Measurements from ENCODE around the gene SEMA3F.

Gene SEMA3F

GRCh38 chr3:50184242-50184978 is 29.3 kb downstream of the SEMA3F start:
- no peaks in the 10 kb centered on the region for H3K4me1 Mint-ChIP-seq
- no peak overlapping the region for H3K4me3 Mint-ChIP-seq
- ATAC-seq: no peak
- no peaks in the 10 kb centered on the region for H3K36me3 Mint-ChIP-seq
- no peaks in the 10 kb centered on the region for H3K9me3 Mint-ChIP-seq
- peaks cover 18% of the 10 kb centered on the region for H3K27me3 Mint-ChIP-seq
- H3K27ac Mint-ChIP-seq: no peak overlapping the region

DNA sequence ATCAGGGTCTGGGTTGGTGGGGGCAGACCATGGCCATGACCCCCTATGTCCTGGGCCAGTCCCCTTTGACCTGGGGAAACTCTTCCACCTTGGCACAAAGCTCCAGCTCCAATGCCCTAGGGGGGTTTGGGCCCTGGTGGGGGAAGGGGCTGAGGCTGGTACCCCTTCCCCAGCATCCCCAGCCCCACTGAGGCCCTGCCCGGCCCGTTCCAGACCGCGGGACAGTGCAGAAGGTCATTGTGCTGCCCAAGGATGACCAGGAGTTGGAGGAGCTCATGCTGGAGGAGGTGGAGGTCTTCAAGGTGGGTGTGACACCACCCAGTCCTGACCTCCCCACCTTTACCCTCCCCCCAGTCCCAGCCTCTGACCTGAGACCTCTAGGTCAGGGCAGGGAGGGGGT is 30.1 kb downstream of the SEMA3F start:
- H3K27ac Mint-ChIP-seq: no peak overlapping the region
- H3K4me1 Mint-ChIP-seq: no peaks in the 10 kb centered on the region

DNA sequence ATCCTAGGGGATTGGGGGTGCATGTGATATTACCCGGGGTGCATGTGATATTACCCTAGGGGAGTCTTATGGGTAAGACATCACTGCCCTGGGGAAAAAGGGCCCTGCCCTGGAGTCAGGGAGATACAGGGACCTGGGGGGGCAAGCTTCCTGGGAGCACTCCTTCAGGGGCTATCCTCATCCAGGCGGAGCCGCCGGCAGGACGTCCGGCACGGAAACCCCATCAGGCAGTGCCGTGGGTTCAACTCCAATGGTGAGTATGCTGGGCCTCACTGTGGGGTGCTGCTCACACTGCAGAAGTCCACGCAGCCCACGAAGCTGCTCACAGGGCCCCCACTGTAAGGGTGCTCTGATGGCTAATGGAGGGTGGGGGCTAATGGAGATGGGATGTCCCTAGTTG is 31.0 kb downstream of the SEMA3F start:
- Mint-ChIP-seq H3K4me1 (peaks cover 3% of the 10 kb centered on the region), H3K27ac (no peak overlapping the region), H3K9me3 (no peaks in the 10 kb centered on the region), H3K27me3 (peaks cover 18% of the 10 kb centered on the region), H3K4me3 (no peak overlapping the region), H3K36me3 (no peaks in the 10 kb centered on the region)
- no peak for ATAC-seq

More for the DNA sequence above, 30.1 kb downstream of the SEMA3F start:
- H3K4me3 Mint-ChIP-seq: no peak overlapping the region
- no peak for ATAC-seq
- H3K27me3 Mint-ChIP-seq: peaks cover 18% of the 10 kb centered on the region
- H3K9me3 Mint-ChIP-seq: no peaks in the 10 kb centered on the region
- no peaks in the 10 kb centered on the region for H3K36me3 Mint-ChIP-seq

GRCh38 chr3:50187750-50188149 is 32.6 kb downstream of the SEMA3F start:
- Mint-ChIP-seq H3K9me3 (no peaks in the 10 kb centered on the region), H3K27me3 (peaks cover 18% of the 10 kb centered on the region), H3K27ac (no peak overlapping the region), H3K4me3 (no peak overlapping the region), H3K36me3 (no peaks in the 10 kb centered on the region), H3K4me1 (peaks cover 11% of the 10 kb centered on the region)
- ATAC-seq: no peak

DNA sequence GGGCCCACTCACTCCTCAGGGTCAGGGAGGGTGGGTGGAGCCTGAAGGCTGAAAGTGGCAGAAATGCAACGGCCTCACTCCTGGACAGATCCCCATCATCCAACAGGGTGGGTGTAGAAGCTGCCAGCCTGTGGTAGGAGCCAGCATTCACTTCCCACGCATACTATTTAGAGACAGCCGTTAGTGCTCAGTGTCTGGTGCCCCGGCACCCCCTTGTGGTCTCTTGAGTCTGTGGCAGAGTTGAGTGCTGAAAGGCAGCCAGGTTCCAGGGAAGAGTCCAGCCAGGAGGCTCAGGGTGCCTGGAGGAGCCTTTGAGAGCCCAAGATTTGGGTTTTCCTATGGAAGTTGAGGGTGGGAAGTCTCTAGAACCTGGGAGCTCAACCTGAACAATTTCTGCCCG is 34.1 kb downstream of the SEMA3F start:
- Mint-ChIP-seq H3K9me3 (no peaks in the 10 kb centered on the region), H3K4me3 (no peak overlapping the region), H3K27me3 (peaks cover 7% of the 10 kb centered on the region), H3K4me1 (peaks cover 13% of the 10 kb centered on the region), H3K36me3 (no peaks in the 10 kb centered on the region), H3K27ac (no peak overlapping the region)
- peak; percentile 59 for ATAC-seq

- no peak overlapping the region for H3K27ac Mint-ChIP-seq
- no peaks in the 10 kb centered on the region for H3K9me3 Mint-ChIP-seq
- no peak for ATAC-seq
- no peaks in the 10 kb centered on the region for H3K36me3 Mint-ChIP-seq
- H3K27me3 Mint-ChIP-seq: peaks cover 3% of the 10 kb centered on the region
- H3K4me1 Mint-ChIP-seq: peaks cover 13% of the 10 kb centered on the region
- H3K4me3 Mint-ChIP-seq: no peak overlapping the region
Measured at GRCh38 chr3:50189989-50190388, 34.9 kb downstream of the SEMA3F start.

- no peak for ATAC-seq
- H3K27me3 Mint-ChIP-seq: peaks cover 14% of the 10 kb centered on the region
- no peak within 1 kb of the TSS for H3K4me3 Mint-ChIP-seq
- no peaks in the 10 kb centered on the region for H3K36me3 Mint-ChIP-seq
- no peak within 1 kb of the TSS for H3K27ac Mint-ChIP-seq
- peaks cover 13% of the 10 kb centered on the region for H3K4me1 Mint-ChIP-seq
- no peaks in the 10 kb centered on the region for H3K9me3 Mint-ChIP-seq
Measured at GRCh38 chr3:50190936-50191660, 36.0 kb downstream of the SEMA3F start, which contains the start of gene GNAT1. Gene GNAT1, plus strand, starts transcription at chr3:50191610. Its CDS starts 116 bp downstream, at chr3:50191726.

DNA sequence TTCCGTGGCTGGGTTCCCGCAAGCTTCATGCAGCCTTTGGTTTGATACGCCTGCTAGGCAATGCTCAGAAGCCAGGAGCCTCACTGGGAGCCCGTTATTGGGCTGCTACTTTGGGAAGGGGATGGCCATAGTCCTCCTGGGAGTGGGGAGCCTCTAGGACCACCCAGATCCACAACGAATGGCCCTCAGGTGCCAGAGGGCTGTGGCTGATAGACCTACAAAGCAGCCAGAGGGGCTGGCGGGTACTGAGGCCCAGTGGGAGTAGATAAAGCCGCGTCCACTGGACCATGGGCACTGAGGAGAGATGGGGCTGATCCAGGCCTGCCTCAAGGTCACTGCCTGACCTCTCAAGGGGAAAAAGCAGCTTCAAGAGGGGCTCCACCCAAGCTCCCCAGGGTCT is 37.0 kb downstream of the SEMA3F start:
- no peak for ATAC-seq

GRCh38 chr3:50192689-50193141 is 37.6 kb downstream of the SEMA3F start:
- H3K4me3 Mint-ChIP-seq: no peak overlapping the region
- H3K4me1 Mint-ChIP-seq: peaks cover 13% of the 10 kb centered on the region
- ATAC-seq: no peak
- peaks cover 21% of the 10 kb centered on the region for H3K27me3 Mint-ChIP-seq
- H3K27ac Mint-ChIP-seq: no peak overlapping the region
- no peaks in the 10 kb centered on the region for H3K36me3 Mint-ChIP-seq
- no peaks in the 10 kb centered on the region for H3K9me3 Mint-ChIP-seq

More for the DNA sequence above, 37.0 kb downstream of the SEMA3F start:
- Mint-ChIP-seq H3K4me1 (peaks cover 13% of the 10 kb centered on the region), H3K9me3 (no peaks in the 10 kb centered on the region), H3K27ac (no peak overlapping the region), H3K27me3 (peaks cover 21% of the 10 kb centered on the region), H3K36me3 (no peaks in the 10 kb centered on the region), H3K4me3 (no peak overlapping the region)

DNA sequence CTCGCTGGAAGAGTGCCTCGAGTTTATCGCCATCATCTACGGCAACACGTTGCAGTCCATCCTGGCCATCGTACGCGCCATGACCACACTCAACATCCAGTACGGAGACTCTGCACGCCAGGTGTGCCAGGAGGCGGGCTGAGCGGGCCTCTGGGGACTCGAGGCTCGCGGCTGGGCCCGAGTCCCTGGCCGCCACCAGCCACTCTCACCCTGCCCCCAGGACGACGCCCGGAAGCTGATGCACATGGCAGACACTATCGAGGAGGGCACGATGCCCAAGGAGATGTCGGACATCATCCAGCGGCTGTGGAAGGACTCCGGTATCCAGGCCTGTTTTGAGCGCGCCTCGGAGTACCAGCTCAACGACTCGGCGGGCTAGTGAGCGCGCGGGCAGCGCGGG is 38.2 kb downstream of the SEMA3F start:
- ATAC-seq: no peak
- H3K27ac Mint-ChIP-seq: no peak overlapping the region
- no peaks in the 10 kb centered on the region for H3K36me3 Mint-ChIP-seq
- no peaks in the 10 kb centered on the region for H3K9me3 Mint-ChIP-seq
- peaks cover 21% of the 10 kb centered on the region for H3K27me3 Mint-ChIP-seq
- H3K4me1 Mint-ChIP-seq: peaks cover 13% of the 10 kb centered on the region
- H3K4me3 Mint-ChIP-seq: no peak overlapping the region

- Mint-ChIP-seq H3K27ac (no peak overlapping the region), H3K36me3 (no peaks in the 10 kb centered on the region), H3K9me3 (no peaks in the 10 kb centered on the region), H3K4me3 (no peak overlapping the region), H3K27me3 (peaks cover 26% of the 10 kb centered on the region), H3K4me1 (peaks cover 13% of the 10 kb centered on the region)
- ATAC-seq: no peak
Measured at GRCh38 chr3:50193746-50194127, 38.6 kb downstream of the SEMA3F start.

DNA sequence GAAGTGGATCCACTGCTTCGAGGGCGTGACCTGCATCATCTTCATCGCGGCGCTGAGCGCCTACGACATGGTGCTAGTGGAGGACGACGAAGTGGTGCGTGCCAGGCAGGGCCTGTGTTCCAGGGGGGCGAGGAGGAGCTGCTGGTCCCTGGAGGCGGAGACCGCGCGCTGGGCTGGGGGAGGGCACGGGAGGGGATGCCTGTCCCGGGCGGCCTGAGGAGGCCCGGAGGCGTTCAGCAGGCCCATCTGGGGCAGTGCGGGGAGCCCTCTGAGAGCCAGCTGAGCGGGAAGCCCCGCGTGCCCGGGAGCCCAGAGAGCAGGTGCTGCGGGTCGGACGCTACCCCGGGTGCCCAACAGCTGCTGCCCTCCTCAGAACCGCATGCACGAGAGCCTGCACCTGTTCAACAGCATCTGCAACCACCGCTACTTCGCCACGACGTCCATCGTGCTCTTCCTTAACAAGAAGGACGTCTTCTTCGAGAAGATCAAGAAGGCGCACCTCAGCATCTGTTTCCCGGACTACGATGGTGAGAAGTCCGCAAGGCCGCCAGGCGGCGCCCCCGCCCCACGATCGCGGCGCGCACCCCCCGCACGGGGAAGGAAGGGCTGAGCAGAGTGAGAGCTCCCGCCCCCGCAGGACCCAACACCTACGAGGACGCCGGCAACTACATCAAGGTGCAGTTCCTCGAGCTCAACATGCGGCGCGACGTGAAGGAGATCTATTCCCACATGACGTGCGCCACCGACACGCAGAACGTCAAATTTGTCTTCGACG is 39.2 kb downstream of the SEMA3F start:
- Mint-ChIP-seq H3K4me3 (no peak overlapping the region), H3K27me3 (peaks cover 31% of the 10 kb centered on the region), H3K9me3 (no peaks in the 10 kb centered on the region), H3K4me1 (peaks cover 13% of the 10 kb centered on the region), H3K36me3 (no peaks in the 10 kb centered on the region), H3K27ac (no peak overlapping the region)
- ATAC-seq: peak; percentile 70

GRCh38 chr3:50194903-50195500 is 39.9 kb downstream of the SEMA3F start:
- Mint-ChIP-seq H3K4me1 (peaks cover 13% of the 10 kb centered on the region), H3K36me3 (no peaks in the 10 kb centered on the region), H3K27me3 (peaks cover 31% of the 10 kb centered on the region), H3K4me3 (peak overlapping the region; percentile 18), H3K27ac (no peak overlapping the region), H3K9me3 (no peaks in the 10 kb centered on the region)
- peak; percentile 50 for ATAC-seq

- Mint-ChIP-seq H3K9me3 (no peaks in the 10 kb centered on the region), H3K27ac (no peak overlapping the region), H3K27me3 (peaks cover 35% of the 10 kb centered on the region), H3K36me3 (no peaks in the 10 kb centered on the region), H3K4me3 (no peak overlapping the region), H3K4me1 (peaks cover 13% of the 10 kb centered on the region)
- ATAC-seq: no peak
Measured at GRCh38 chr3:50195501-50196252, 40.6 kb downstream of the SEMA3F start.

Data from stimulated activated memory B cell treated with anti-CD40 and anti-IgM and Interleukin-4, amounts not matched to agents 10 μg/mL and 1 μg/mL and 100 μg/mL, for 72 hours (primary cell).